NCI-H2171 treated with DMSO at 0.1 percent for 48 hours (cell line): ENCODE measurements around the gene KRTAP19-8.

ENCODE experiments used
- DNase-seq: peaks from one replicate; lab custom pipeline; 2025; lab: John Stamatoyannopoulos, UW

Gene KRTAP19-8

GRCh38 chr21:31038376-31038775 is at the start of gene KRTAP19-8:
Gene KRTAP19-8 (minus strand): TSS chr21:31038476. CDS start chr21:31038443, 33 bp downstream.
- no peak for DNase-seq

GRCh38 chr21:31087639-31088473 is 49.6 kb upstream of the KRTAP19-8 start:
- DNase-seq = no peak

GRCh38 chr21:31084689-31085088 is 46.4 kb upstream of the KRTAP19-8 start:
- DNase-seq = no peak

DNA sequence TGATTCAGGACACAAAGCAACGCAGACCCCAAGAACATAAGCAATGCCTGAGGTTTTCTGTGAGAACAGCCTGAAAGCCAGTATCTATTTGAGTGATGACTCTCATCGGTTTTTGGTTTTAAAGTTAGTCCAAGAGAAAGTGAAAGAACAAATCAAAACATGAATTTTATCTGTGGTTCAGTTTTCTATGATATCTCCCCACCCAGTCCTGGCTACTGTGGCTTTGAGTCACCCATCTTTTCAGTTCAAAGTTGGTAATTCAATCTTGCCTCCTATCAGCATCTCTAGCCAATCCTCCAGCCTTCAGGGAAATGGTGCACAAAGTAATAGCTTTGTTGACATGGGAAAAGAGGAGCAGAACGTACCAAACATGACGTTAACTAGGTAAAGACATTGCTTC is 40.5 kb upstream of the KRTAP19-8 start:
- DNase-seq = no peak

DNA sequence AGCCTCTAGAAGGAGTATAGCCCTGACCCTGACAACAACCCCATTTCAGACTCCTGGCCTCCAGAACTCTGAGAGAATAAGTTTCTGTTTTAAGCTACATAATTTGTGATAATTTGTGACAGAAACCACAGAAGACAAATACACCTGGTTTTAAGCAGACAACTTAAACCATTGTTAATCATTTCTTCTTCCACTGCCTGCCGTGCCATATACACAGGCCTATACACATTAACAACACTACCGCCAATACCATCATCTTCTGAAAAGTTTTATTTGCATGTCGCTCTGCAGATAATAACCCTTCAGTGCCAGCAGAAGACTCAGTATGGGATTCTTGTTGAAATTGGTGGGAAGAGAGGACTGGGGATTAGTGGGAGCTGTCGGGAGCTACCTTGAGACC is 39.9 kb upstream of the KRTAP19-8 start:
- DNase-seq = no peak

DNA sequence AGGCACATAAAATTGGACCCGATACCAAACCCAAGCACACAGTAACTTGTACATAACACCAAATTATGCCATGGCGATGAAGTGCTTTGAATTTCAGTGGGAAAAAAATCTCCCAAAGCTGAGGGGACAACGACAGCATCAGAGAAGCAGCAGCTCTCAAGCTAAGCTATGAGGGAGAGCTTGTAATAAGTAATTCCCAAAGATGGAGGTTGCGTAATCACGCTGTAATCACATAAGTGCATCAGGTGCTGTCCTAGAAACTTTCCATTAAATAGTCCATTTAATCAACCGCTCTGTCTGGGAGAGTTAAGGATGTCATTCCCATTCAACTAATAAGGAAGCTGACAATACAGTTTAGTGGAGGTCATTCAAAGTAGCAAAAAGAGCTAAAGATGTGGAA is 37.6 kb upstream of the KRTAP19-8 start:
- DNase-seq = no peak

GRCh38 chr21:31072533-31072932 is 34.3 kb upstream of the KRTAP19-8 start:
- no peak for DNase-seq

- DNase-seq = no peak
Measured at GRCh38 chr21:31064803-31065202, 26.5 kb upstream of the KRTAP19-8 start.

DNA sequence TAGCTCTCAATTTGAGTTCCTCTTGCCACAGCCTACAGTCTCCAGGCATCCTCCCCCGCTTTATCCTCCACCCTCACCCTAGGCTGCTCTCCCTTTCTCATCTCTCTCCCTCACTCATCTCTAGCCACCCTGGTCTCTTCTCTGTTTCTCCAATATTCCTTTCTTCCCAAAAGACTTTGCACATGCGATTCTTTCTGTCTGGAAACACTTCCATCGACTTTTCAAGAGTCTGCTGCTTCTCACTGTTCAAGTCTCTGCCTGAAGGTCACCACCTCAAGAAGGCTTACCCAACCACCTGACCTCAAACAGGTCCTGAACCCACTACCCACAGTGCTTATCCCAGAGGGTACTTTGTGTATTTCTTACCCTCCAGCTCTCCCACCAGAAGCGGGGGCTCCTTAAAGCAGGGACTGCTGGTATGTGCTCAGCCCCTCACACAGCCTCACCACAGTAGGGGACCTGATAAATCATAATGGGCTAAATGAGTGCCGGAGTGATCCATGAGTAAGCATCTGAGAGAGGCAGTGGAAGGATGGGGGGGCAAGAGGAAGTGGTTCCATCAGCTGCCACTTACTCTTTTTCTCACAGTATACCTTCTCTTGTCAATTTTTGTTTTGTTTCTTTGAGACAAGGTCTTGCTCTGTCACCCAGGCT is 14.3 kb upstream of the KRTAP19-8 start:
- no peak for DNase-seq

GRCh38 chr21:31050577-31051157 is 12.4 kb upstream of the KRTAP19-8 start:
- no peak for DNase-seq

DNA sequence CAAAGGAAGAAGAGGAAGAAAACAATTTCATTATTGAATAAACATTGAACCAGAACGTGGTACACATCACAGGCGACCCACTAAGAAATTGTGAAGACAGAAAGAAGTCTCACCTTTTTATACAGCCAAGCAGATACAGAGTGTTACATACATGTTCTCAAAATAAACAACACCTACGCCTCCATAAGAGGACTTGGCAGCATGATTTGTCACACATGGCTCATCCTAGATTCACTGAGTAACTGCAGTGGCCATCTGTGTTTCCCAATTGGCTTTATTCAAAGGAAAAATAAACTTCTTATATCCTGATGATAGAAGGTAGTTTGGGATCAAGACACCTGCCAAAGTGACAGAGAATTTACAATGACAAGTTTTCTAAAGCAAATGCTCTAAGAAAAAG is 7.6 kb upstream of the KRTAP19-8 start:
- no peak for DNase-seq

- DNase-seq = no peak
Measured at GRCh38 chr21:31043471-31043870, 5.2 kb upstream of the KRTAP19-8 start.

DNA sequence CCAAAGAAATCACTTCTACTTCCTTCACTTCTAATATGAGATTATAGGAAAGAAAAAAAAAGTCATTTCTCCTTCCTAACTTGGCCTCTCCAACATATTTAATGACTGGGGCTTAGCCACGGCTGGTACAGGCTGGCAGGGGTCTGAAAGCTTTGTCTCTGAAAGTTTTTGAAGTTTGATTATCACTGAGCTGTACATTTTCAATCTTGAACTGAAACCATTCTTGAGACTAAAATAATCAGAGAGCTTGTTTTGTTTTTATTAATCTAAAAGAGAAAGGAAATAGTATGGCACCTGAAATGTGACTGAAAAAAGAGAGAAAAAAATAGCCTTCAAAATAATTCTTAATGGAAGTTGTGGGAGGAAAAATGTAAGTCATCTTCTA is 3.8 kb upstream of the KRTAP19-8 start:
- no peak for DNase-seq

DNA sequence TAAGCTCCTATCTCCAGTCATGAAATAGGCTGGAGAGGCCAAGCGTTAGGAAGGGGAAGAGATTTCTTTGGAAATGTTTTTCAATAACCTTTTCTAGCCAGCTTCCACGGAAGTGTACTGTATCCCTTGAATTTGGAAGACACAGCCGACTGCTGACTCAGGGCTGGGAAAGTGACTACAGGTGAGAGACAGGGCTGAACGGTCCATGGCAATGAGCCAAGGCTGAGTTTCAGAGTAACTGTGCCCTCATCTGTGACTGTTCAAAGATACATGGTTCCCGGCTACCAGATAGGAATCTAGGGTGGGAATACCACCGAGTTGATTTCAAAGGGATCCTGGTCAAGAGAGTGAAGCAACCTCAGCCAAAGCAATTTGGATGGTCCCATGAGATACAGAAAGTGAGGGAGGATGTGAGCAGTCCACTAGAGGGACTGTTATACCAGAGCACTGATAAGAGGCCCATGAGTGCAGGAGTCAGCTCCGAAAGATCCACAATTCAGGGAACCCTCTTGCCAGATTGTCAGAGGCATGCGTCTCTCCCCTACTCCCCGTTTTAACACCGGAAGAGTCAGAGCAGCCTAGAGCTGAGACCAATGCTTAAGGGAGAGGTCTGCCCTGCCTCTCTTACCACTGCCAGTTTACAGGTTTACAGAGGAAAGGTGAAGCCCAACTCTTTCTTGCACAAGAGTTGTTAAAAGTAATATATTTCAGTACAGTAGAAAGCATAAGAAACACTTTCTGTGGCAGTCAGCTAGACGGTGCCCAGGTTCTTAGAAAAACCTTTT is 3.2 kb upstream of the KRTAP19-8 start:
- DNase-seq = no peak

GRCh38 chr21:31034378-31034777 is 3.9 kb downstream of the KRTAP19-8 start:
- DNase-seq = no peak

DNA sequence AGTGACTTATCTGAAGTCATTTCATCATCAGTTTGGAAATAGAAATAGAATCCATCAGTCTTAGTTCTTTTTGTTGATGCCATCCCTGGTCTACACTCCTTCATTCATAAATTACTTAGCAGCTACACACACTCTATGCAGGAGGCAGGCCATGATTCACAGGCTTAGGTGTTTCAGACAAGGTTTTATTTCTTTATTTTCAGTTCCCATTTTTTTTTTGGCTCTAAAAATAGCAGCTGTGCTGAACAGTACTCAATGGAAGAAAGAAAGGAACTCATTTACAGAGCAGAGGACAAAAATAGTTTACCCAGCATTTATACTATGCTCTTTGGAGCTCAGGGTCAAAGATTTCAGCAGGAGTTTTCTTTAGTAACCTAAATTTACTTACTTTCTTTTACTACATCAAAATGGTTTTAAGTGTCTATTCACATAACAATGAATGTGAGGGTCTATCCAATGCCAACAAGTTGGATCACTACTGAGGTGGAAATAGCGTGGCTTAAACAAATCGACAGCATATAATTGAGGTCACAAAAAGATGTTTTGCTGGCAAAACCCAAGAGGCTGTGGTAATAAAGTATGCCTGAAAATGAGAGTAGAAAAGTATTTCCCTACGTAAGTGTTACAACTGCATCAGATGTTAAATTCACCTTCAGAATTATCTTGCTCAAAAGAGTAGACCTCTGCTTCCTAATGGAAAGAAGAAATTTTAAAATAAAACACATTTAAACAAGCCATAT is 7.7 kb downstream of the KRTAP19-8 start:
- DNase-seq = no peak

DNA sequence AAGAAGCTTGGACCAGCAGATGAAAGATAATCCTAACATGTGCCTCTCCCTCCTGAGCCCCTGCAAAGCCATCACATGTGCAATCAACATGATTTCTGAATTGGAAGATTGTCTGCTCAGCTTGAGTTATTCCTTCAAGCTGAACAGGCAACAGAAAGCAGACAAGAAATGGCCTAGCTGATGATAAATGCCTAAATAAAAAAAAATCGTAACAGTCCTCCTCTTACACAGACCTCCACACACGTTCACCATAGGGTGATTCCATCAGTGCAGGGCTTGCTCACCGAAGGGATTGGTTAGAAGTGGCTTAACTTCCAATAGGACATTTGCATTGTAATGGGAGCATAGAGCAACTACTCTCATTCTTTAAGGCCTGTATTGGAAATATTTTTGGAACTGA is 14.6 kb downstream of the KRTAP19-8 start:
- DNase-seq = no peak

- DNase-seq = no peak
Measured at GRCh38 chr21:31022306-31022705, 16.0 kb downstream of the KRTAP19-8 start.

GRCh38 chr21:31018232-31018631 is 20.0 kb downstream of the KRTAP19-8 start:
- DNase-seq = no peak

DNA sequence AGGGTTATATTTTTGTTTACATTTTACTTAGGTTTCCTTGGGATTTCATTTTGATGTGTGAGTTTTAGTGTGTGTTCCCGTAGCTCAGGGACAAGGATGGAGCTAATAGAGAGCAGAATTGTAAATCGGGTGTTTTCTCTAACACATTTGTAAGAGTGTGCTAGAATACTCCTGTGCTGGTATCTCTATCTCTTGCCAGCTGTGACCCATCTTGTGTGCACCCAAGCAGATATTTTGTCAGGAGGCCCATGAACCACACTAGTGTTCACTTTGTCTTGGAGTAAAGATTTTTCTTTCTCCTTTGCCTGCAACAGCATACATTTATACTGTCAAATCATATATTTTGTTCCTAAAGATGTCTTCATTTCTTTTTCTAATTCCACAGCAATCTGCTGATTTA is 23.4 kb downstream of the KRTAP19-8 start:
- no peak for DNase-seq
